HCT116 (cell line): ENCODE results near the gene LYRM4. TPM values are rescaled to one million over a fixed set of nuclear protein-coding genes. Genes with fewer than 3 reads are reported as not detected.

Source experiments
- ATAC-seq: fragments of 200-7000 bp; cut with Tn5 transposase; 2 replicates; pipeline ENCODE4 v1.9.1; 2020; ENCODE audit warnings: mild to moderate bottlenecking, moderate library complexity
- BruUV-seq: library from RNA; stranded (reverse); fragments of 400-500 nt; replicated peaks from 2 replicates; lab custom pipeline; 2021; lab: Mats Ljungman, UMichigan
- CTCF ChIA-PET: fragments of 300-600 bp; sonication (Branson Sonifier 250); formaldehyde crosslinking; loops from one replicate; lab custom pipeline; 2021; ENCODE audit warnings: antibody characterized with exemption; lab: Charles Lee
- POLR2A ChIA-PET: fragments of 300-600, 350-600 bp; sonication (Branson Sonifier 250); formaldehyde crosslinking; loops from one replicate; lab custom pipeline; 2021; ENCODE audit warnings: antibody characterized with exemption; lab: Charles Lee
- RAD21 ChIA-PET, 2 experiments: fragments of 300-600 bp; sonication (Branson Sonifier 250); formaldehyde crosslinking; loops; one replicate each; lab custom pipeline; 2023; ENCODE audit warnings: low total read pairs in 2 of 2; ENCODE audit not compliant: uncharacterized antibody in 2 of 2, unreplicated experiment in 2 of 2, low non-redundant PET in 1 of 2; lab: Charles Lee
- DNase-seq: peaks from one replicate; pipeline ENCODE4 v3.0.0-alpha.2; 2010; ENCODE audit warnings: low read depth, low spot score
- H2AFZ ChIP-seq: fragments of 200-600 bp; shearing (Covaris generic), sonication (generic); 2 replicates; pipeline ENCODE4 v1.6.1; 2017; ENCODE audit warnings: low read depth, mixed run types, mixed read lengths, antibody characterized with exemption, low read length; ENCODE audit not compliant: poor library complexity, severe bottlenecking
- H3K27ac ChIP-seq: 2 replicates; pipeline ENCODE4 v1.5.1; 2012; ENCODE audit warnings: low read depth, low read length
- H3K27me3 ChIP-seq: fragments of 200-600 bp; sonication (generic); 2 replicates; pipeline ENCODE4 v1.6.1; 2016; ENCODE audit warnings: mixed run types, low read length, mixed read lengths; ENCODE audit not compliant: insufficient read depth
- H3K36me3 ChIP-seq, 2 experiments: fragments of 200-500 bp in 1 of 2; fragments of 200-600 bp in 1 of 2; sonication (Bioruptor generic) in 1 of 2; sonication (generic) in 1 of 2; 2 replicates each; pipeline versions ENCODE4 v1.5.1 to v1.6.1; 2014 to 2016; ENCODE audit warnings: low read length in 2 of 2, inconsistent platforms in 1 of 2, mixed read lengths in 1 of 2, mixed run types in 1 of 2; ENCODE audit not compliant: insufficient read depth in 2 of 2, control insufficient read depth in 1 of 2
- H3K4me1 ChIP-seq, 2 experiments: fragments of 200-600 bp in 1 of 2; sonication (generic) in 1 of 2; 2 replicates each; pipeline versions ENCODE4 v1.5.1 to v1.6.1; 2012 to 2017; ENCODE audit warnings: low read length in 2 of 2, inconsistent platforms in 1 of 2, mild to moderate bottlenecking in 1 of 2, mixed read lengths in 1 of 2, mixed run types in 1 of 2, moderate library complexity in 1 of 2; ENCODE audit not compliant: insufficient read depth in 2 of 2, control insufficient read depth in 1 of 2
- H3K4me2 ChIP-seq: fragments of 200-600 bp; sonication (generic); 2 replicates; pipeline ENCODE4 v1.6.1; 2017; ENCODE audit warnings: mixed run types, low read length, mixed read lengths
- H3K4me3 ChIP-seq, 2 experiments: fragments of 200-600 bp in 1 of 2; sonication (generic) in 1 of 2; replicated peaks in 1 of 2; 2 replicates each; pipeline ENCODE4 v1.5.1; 2011 to 2016; ENCODE audit warnings: low read length in 2 of 2, control low read depth in 1 of 2, low read depth in 1 of 2, mild to moderate bottlenecking in 1 of 2, mixed read lengths in 1 of 2, mixed run types in 1 of 2
- H3K79me2 ChIP-seq: fragments of 200-600 bp; sonication (generic); 2 replicates; pipeline ENCODE4 v1.6.1; 2017; ENCODE audit warnings: mild to moderate bottlenecking, mixed run types, low read length, moderate library complexity, mixed read lengths; ENCODE audit not compliant: insufficient read depth
- H3K9ac ChIP-seq: fragments of 200-600 bp; sonication (generic); 2 replicates; pipeline ENCODE4 v1.6.1; 2016; ENCODE audit warnings: low read length, mixed read lengths
- H3K9me2 ChIP-seq: fragments of 200-600 bp; sonication (generic), shearing (Covaris generic); 2 replicates; pipeline ENCODE4 v1.6.1; 2017; ENCODE audit warnings: mixed run types, mild to moderate bottlenecking, moderate library complexity; ENCODE audit not compliant: insufficient read depth
- H3K9me3 ChIP-seq, 2 experiments: fragments of 200-500 bp in 1 of 2; fragments of 200-600 bp in 1 of 2; sonication (Bioruptor generic) in 1 of 2; sonication (generic) in 1 of 2; 2 replicates each; pipeline ENCODE4 v1.6.1; 2014 to 2017; ENCODE audit warnings: low read length in 2 of 2, mixed read lengths in 2 of 2, inconsistent platforms in 1 of 2, low read depth in 1 of 2, mild to moderate bottlenecking in 1 of 2, mixed run types in 1 of 2, moderate library complexity in 1 of 2; ENCODE audit not compliant: control insufficient read depth in 1 of 2, insufficient read depth in 1 of 2
- H4K20me1 ChIP-seq: fragments of 200-600 bp; sonication (generic), shearing (Covaris generic); 2 replicates; pipeline ENCODE4 v1.6.1; 2017; ENCODE audit warnings: mixed run types, mild to moderate bottlenecking, moderate library complexity; ENCODE audit not compliant: insufficient read depth
- CBX3 ChIP-seq: IDR thresholded peaks from 2 replicates; pipeline ENCODE4 v1.6.1; 2012; ENCODE audit warnings: low read depth
- CEBPB ChIP-seq: IDR thresholded peaks from 2 replicates; pipeline ENCODE4 v1.6.1; 2012; ENCODE audit warnings: low read depth
- EGR1 ChIP-seq: IDR thresholded peaks from 2 replicates; pipeline ENCODE4 v1.6.1; 2012; ENCODE audit warnings: low read depth
- EZH2 ChIP-seq: fragments of 200-600 bp; sonication (generic); IDR thresholded peaks from 2 replicates; pipeline ENCODE4 v1.6.1; 2017; ENCODE audit warnings: antibody characterized with exemption, mixed run types
- FOSL1 ChIP-seq: IDR thresholded peaks from 2 replicates; pipeline ENCODE4 v1.6.1; 2012; ENCODE audit warnings: low read depth
- JUND ChIP-seq: IDR thresholded peaks from 2 replicates; pipeline ENCODE4 v1.6.1; 2012
- MAX ChIP-seq: IDR thresholded peaks from 2 replicates; pipeline ENCODE4 v1.6.1; 2012
- POLR2A ChIP-seq: IDR thresholded peaks from 2 replicates; pipeline ENCODE4 v1.7.0; 2011; ENCODE audit warnings: borderline replicate concordance; ENCODE audit not compliant: insufficient read depth, insufficient read length; ENCODE audit errors: extremely low read depth
- POLR2AphosphoS5 ChIP-seq: IDR thresholded peaks from 2 replicates; pipeline ENCODE4 v1.6.1; 2011; ENCODE audit warnings: mild to moderate bottlenecking, low read depth, low read length, moderate library complexity
- RAD21 ChIP-seq: IDR thresholded peaks from 2 replicates; pipeline ENCODE4 v1.6.1; 2012; ENCODE audit warnings: low read depth, mild to moderate bottlenecking
- REST ChIP-seq: IDR thresholded peaks from 2 replicates; pipeline ENCODE4 v1.6.1; 2012; ENCODE audit warnings: low read depth
- SIN3A ChIP-seq: IDR thresholded peaks from 2 replicates; pipeline ENCODE4 v1.6.1; 2012; ENCODE audit warnings: low read depth
- SP1 ChIP-seq: IDR thresholded peaks from 2 replicates; pipeline ENCODE4 v1.6.1; 2012; ENCODE audit warnings: low read depth
- SRF ChIP-seq: IDR thresholded peaks from 2 replicates; pipeline ENCODE4 v1.6.1; 2012; ENCODE audit warnings: low read depth
- TCF7L2 ChIP-seq: IDR thresholded peaks from 2 replicates; pipeline ENCODE4 v1.7.0; 2011; ENCODE audit warnings: borderline replicate concordance, inconsistent platforms; ENCODE audit not compliant: insufficient read depth, insufficient read length; ENCODE audit errors: extremely low read depth
- ZBTB33 ChIP-seq: IDR thresholded peaks from 2 replicates; pipeline ENCODE4 v1.6.1; 2011; ENCODE audit warnings: mild to moderate bottlenecking, low read length, moderate library complexity; ENCODE audit not compliant: insufficient replicate concordance; ENCODE audit errors: extremely low read depth
- ZFX ChIP-seq: fragments of 450-650 bp; IDR thresholded peaks from 2 replicates; pipeline ENCODE4 v1.6.1; 2017
- ZNF274 ChIP-seq: fragments of 200-500 bp; sonication (Bioruptor generic); IDR thresholded peaks from 2 replicates; pipeline ENCODE4 v1.6.1; 2014; ENCODE audit warnings: mild to moderate bottlenecking, low read depth, low read length, inconsistent platforms
- intact Hi-C: fragments of 100-400 bp; cut with micrococcal nuclease; formaldehyde crosslinking; loops from 2 replicates; pipeline ENCODE4 v1.10.0; 2022
- total RNA-seq: library from RNA; stranded (reverse); gene quantifications from one replicate; pipeline ENCODE4 v1.2.1, GENCODE V29; 2021; ENCODE audit not compliant: unreplicated experiment

The LYRM4 gene
- total RNA-seq, 1 experiment from 2014 or later, result 30.1 TPM

- Histone ChIP-seq H3K27me3 (no peaks in the 10 kb centered on the region), H3K27ac (no peak overlapping the region), H3K4me3 (no peak overlapping the region), H3K9ac (no peak overlapping the region), H3K79me2 (no peaks in the 10 kb centered on the region), H3K9me3 (no peaks in the 10 kb centered on the region), H3K9me2 (no peaks in the 10 kb centered on the region), H3K36me3 (no peaks in the 10 kb centered on the region), H3K4me1 (no peaks in the 10 kb centered on the region)
- no TSS peak for BruUV-seq
- no peak for DNase-seq
- ChIA-PET POLR2A (no interaction called here), RAD21 (no interaction called here)
- no peak for ATAC-seq
- intact Hi-C loops, result no loop called here
- TF ChIP-seq REST (no peak), POLR2A (no peak), MAX (no peak), CEBPB (no peak), TCF7L2 (no peak), EZH2 (no peak), ZBTB33 (no peak), POLR2AphosphoS5 (no peak), FOSL1 (no peak), RAD21 (no peak), ZFX (no peak), SP1 (no peak), ZNF274 (no peak), JUND (no peak), CBX3 (no peak), SIN3A (no peak), SRF (no peak), EGR1 (no peak)
- TF ChIP-seq, all 23 proteins: peak for 0
- no peak overlapping the region for H3K4me2 ChIP-seq
- H4K20me1 ChIP-seq, result no peaks in the 10 kb centered on the region
- CTCF ChIA-PET, result interaction anchor here (2.1 kb wide), 1 partner anchor 11 kb away, joined by 6 read pairs; no protein-coding TSS in a partner anchor
- no peak overlapping the region for H2AFZ ChIP-seq
Observed at GRCh38 chr6:5132731-5133130, 128.0 kb downstream of the LYRM4 start.
